Embryonic facial prominence (tissue), 1 donor: ENCODE data around the gene KNSTRN.
A peak's percentile ranks its signal among the peaks of the same experiment; 100 is the strongest.

Experiments
- DNase-seq: peaks from one replicate; pipeline ENCODE4 v3.0.0-alpha.2; 2016; ENCODE audit errors: extremely low spot score

Gene KNSTRN

GRCh38 chr15:40365624-40366456 is 16.7 kb upstream of the KNSTRN start:
- DNase-seq = no peak

- no peak for DNase-seq
These were observed 15.8 kb upstream of the KNSTRN start for GRCh38 chr15:40366457-40367370.

GRCh38 chr15:40367371-40367685 is 15.2 kb upstream of the KNSTRN start:
- no peak for DNase-seq

GRCh38 chr15:40367686-40368611 is 14.6 kb upstream of the KNSTRN start:
- peak; percentile 49 for DNase-seq

GRCh38 chr15:40368719-40369473 is 13.6 kb upstream of the KNSTRN start:
- DNase-seq = no peak

GRCh38 chr15:40369474-40369869 is 13.0 kb upstream of the KNSTRN start:
- DNase-seq = no peak

GRCh38 chr15:40369971-40370370 is 12.6 kb upstream of the KNSTRN start:
- no peak for DNase-seq

GRCh38 chr15:40372981-40373380 is 9.5 kb upstream of the KNSTRN start:
- no peak for DNase-seq

- no peak for DNase-seq
These were observed 4.9 kb upstream of the KNSTRN start for GRCh38 chr15:40377606-40378005.

GRCh38 chr15:40379374-40379773 is 3.1 kb upstream of the KNSTRN start:
- no peak for DNase-seq

GRCh38 chr15:40379853-40380252 is 2.7 kb upstream of the KNSTRN start:
- no peak for DNase-seq

GRCh38 chr15:40380636-40381035 is 1.9 kb upstream of the KNSTRN start:
- no peak for DNase-seq

- DNase-seq = no peak
These were observed 547 bp upstream of the KNSTRN start for GRCh38 chr15:40381818-40382529.

GRCh38 chr15:40386480-40386879 is 4.0 kb downstream of the KNSTRN start:
- no peak for DNase-seq

- no peak for DNase-seq
These were observed 6.7 kb downstream of the KNSTRN start for GRCh38 chr15:40388941-40389823.

- no peak for DNase-seq
These were observed 7.5 kb downstream of the KNSTRN start for GRCh38 chr15:40389824-40390595.

- no peak for DNase-seq
These were observed 10.7 kb downstream of the KNSTRN start for GRCh38 chr15:40392986-40393948.
